HG03025 (cell line): ENCODE results near the gene LCLAT1.
"Not testable (repeated sequence)": the region's sequence is repeated elsewhere in the genome, so short reads cannot be mapped to it uniquely, and the experiment has no call there.

Experiments
- ATAC-seq: cut with Tn5 transposase; IDR thresholded peaks from one replicate; pipeline ENCODE4 v1.9.1; 2021; ENCODE audit warnings: mild to moderate bottlenecking, moderate library complexity; ENCODE audit not compliant: unreplicated experiment, low FRiP score

The LCLAT1 gene

DNA sequence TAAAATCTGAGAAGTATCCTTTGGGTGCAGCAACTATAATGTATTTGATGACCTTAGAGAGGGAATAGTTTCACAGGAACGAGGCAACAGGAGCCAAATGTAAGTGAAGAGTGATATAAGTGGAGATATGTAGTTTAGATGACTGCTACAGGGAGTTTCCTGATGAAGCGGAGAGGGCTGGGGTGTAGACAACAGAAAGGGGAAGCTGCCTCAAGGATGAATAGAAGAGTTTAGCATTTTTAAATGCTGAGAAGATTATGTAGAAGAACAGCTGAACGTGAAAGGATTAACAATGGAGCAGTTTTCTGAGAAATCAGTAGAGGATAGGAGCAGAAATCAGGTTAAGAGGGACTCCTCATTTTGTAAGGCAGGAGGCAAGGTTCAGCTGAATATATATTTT, 133.3 kb downstream of the LCLAT1 start:
- no peak for ATAC-seq

DNA sequence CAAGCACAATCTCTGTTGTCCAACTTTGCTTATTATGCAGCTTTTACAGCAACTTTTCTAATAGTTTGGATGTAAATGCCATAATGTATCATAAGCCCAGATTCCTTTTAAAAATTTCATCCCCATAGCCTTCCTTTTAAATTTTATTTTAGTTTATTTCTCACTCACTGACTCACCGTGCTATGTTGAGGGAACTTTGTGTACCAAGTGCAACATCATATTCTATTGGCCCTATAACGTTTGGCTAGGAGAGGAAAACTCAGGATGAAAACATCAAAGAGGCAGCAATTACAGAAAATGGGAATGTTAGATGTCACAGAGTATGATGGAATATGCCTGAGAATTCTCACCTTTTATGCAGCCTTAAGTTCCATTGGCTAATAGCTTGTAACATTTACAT, 135.5 kb downstream of the LCLAT1 start:
- no peak for ATAC-seq

DNA sequence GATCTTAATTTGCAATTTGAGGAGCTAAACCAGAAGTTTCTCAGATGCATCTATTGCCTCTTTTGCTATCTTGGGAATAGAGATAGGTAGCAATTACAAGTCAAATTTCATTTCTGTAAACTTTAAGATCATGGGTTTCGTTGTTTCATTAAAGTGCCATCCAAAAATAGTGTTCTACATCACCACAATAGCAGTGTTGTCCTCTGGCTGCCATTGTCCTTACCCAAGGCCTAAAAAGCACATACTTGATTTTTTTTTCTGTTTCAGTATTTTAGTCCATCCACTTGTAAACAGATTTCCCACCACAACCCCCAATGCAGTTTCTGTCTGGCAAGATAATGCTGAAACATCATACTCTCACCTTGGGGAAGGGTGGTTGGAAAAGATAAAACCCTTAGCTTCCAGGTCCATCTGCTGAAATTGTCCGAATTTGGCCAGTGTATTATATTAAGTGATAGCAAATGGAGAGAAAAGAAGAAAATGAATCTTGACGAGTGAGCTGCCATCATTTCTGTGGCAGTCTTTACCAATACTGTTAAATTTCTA, 136.2 kb downstream of the LCLAT1 start:
- no peak for ATAC-seq

DNA sequence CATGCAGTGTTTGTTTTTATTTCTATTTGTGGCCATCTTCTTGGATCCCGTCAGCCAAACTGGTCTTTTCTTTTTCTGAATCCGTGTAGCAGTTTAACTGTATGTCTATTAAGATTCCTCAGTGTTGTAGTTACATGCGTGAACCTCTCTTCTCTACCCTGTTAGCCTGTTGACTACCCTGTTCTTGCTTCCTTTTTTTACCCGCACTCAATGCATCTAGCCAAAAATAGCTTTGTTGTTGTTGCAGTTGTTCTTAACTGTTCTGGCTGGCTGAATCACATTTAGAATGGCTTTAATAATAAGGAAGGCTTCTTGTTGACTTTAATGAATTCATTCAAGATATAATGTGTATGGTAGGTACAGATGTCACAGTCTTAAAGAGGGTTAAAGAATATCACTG, 137.1 kb downstream of the LCLAT1 start:
- no peak for ATAC-seq

DNA sequence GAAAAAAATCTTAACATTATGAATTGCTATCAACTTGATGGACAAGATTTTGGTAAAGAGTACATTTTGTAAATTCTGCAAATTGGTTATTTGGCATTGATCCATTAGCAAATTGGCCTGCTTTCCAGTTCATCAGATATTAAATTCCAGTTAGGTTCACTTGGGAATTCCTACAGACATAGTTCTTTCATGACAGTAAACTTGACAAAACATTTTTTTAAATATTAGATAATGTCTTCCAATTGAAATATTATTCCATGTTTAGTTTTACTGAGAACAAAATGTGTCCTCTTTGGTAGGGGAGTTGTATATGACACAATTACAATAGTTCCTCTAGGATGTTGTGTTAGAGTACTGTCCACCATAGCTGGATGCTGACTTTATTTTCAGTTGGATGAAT, 141.9 kb downstream of the LCLAT1 start:
- no peak for ATAC-seq

DNA sequence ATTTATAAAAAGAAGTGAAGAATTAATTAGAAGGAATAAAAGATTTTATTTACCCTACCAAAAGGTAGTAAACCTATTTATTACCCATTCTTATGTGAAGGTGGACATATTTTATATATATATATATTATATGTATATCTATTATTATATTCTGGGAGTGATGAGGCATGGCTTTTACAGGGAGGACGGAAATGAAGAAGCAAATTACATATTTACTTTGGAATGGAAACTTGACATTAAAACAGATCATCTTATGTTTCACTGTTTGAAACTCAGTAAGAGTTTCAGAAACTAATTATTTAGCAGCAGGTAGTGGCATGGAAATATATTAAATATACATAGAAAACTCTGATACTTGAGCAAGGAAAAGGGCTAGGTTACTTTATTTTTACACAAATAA, 143.4 kb downstream of the LCLAT1 start:
- ATAC-seq, result no peak

DNA sequence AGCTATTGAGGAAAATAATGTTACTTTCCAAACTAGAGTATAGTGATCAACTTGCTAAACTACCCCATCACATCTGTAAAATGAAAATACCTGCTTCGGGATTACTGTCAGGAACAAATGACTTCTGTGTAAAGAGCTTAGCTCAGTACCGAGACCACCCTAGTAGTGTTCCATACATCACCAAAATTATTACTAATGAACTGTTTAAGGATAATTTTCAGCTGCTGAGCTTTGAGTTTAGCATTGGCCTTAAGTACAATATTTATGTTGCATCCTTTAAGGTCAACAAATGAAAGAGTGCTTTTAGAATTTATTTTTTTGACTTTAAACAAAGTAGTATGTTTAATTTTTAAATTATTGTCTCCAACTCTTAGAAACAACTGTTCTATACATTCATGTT, 144.1 kb downstream of the LCLAT1 start:
- ATAC-seq, result no peak

DNA sequence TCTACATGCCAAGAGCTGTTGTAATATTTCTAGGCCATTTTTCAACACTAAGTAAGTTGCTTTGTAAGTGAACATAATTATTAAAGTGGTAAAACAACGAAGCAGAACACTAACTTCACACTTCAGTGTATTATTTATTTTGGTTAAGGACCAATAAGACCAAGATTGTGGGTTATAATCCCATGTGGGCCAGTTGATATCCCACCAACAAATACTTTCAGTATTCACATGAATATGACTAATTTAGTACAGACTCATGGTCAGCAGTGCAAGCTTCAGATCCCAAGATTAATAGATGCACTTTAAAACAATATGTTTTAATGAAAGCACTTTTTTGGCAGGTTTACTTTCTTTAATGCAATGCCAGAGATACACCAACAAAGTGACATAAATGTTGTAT, 154.3 kb downstream of the LCLAT1 start:
- ATAC-seq, result no peak

DNA sequence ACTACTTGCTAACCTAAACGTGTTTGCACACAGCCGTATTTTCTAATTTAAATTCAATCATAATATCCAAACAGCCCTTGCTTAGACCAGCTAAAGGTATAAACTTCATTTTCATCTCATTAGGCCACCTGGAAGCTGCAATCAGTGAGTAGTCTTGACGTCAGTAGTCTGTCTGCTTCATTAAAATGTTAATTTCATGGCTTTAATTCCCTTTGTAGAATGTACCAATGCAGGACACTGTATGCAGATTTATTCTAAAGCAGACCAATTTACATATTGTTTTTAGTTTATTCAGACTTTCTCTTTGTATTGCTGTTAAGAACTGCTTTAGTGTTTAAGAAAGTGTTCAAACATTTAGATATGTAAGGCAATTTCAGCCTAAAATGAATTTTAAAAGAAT, 158.2 kb downstream of the LCLAT1 start:
- ATAC-seq, result no peak

DNA sequence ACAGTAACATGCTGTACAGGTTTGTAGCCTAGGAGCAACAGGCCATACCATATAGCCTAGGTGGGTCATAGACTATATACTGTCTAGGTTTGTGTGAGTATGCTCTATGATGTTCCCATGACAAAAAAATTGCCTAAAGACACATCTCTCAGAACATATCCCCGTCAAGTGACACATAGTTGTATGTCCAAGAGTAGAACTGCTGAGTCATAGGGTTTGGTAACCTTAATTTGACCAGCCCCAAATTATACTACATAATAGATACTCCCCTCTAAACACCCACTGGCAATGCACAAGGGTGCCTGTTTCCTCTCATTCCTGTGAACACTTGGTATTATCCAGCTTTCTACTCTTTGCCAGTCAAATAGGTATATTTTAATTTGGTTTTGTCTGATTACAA, 161.6 kb downstream of the LCLAT1 start:
- ATAC-seq, result no peak

DNA sequence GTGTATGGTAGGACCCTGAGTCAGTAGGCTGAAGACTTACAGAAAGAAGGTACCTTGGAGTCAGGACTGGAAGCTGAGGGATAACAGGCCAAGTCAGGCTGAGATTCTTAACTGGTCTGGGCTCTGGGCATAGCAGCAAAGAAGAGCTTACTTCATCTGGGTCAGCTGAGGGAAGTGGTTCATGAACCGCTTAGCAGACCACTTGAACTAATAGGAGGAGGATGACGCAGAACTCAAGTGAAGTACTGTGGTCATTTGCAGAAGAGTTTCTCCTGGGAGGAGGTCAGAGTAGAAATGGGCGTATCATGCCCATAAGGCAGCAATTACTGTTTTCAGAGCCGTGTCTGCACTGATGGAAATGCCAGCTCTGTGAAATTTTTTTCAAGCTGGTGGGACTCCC, 164.5 kb downstream of the LCLAT1 start:
- no peak for ATAC-seq

DNA sequence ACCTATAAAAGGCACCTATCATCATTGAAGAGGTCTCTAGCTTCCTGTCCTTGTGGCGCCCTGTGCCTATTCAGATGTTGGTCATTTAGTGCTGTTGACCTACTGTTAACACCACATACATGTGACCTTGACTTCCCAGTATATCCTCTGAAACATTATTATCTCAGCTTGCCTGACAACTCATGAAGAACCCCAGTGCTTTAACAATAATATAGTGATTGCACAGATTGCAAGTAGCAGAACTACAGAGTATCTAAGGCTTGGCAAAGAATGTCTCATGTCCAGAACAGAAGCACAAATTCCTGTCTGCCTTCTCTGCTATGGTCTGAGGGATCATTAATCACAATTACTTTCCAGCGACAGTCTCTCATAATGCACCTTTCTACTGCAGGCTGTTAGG, 165.3 kb downstream of the LCLAT1 start:
- ATAC-seq, result no peak

DNA sequence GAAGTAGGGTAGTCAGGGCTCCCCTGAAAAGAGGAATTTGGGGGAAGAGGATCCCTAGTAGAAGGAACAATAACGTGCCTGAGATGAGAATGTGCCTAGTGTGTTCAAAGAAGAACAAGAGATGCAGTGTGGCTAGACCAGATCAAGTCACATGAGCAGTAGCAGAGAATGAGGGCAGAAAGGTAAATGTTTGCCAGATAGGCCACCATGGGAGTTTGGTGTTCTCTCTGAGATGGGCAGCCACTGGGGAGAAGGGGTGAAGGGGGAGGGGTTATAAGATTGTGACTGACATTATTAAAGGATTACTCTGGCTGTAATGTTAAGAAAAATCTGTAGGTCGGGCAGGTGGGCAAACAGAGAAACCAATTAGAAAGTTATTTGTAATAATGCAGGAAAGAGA, 166.0 kb downstream of the LCLAT1 start:
- ATAC-seq, result no peak

DNA sequence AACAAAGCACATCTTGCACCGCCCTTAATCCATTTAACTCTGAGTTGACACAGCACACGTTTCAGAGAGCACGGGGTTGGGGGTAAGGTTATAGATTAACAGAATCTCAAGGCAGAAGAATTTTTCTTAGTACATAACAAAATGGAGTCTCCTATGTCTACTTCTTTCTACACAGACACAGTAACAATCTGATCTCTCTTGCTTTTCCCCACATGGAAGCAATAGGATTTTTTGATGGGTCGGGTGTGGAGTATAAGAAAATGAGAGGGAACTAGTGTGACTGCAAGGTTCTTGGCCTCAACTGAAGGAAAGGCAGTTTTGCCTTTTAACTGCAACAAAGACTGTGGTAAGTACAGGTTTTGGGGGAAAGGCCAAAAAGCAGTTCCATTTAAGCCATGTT, 167.2 kb downstream of the LCLAT1 start:
- not testable (repeated sequence) for ATAC-seq

DNA sequence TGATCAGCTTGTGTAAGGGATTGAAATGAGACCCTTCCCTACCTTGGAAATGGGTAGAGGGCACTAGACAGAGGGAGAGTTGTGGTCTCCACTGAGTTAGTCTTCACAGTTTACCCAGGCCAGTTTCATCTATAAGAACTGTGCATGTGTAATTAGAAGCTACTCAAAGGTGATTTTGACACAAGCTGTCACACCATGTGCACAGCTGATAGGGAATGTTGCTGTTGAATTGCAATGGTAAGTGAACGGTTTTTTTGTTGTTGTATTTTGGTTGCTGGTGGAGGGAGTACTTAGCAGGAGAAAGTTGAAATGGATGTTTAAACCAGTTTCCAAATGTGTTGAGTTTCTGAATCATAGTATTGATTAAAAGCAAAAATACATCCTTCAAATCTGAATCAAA, 168.9 kb downstream of the LCLAT1 start:
- no peak for ATAC-seq

DNA sequence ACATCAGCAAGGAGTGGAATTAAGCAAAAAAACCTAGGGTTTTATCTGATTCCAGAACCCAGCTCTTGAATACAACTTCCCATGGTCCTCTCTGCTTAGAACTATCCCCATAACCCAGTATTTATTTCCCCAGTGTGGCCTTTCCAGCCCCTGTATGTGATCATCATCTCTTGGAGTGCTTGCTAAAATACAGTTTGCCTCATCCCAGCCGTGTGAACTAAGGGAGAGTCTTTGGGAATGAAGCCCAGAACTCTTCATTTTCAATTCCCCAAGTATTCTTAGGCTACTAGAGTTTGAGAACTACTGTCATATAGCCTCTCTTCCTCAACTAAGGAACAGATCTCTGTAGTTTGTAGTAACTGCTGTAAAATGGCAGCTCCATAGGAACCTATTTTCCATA, 173.1 kb downstream of the LCLAT1 start:
- ATAC-seq, result no peak

DNA sequence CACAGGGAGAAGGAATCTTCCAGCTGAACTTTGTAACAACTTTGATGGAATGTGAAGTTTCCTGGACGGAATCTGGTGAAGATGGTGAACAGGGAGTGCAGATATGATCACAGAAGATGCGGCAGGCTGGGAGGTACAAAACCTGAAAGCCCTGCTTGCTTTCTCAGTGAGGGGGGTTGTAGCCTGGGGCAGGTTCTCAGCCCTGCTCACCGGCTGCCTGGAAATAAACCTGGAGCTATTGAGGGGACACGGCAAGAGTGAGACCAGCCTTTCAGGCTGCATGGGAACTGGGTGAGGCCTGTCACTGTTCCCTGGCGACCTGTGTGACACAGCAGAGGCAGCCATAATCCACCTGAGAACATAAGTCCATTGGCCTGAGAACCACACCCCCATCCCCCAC, 174.8 kb downstream of the LCLAT1 start:
- ATAC-seq, result no peak

DNA sequence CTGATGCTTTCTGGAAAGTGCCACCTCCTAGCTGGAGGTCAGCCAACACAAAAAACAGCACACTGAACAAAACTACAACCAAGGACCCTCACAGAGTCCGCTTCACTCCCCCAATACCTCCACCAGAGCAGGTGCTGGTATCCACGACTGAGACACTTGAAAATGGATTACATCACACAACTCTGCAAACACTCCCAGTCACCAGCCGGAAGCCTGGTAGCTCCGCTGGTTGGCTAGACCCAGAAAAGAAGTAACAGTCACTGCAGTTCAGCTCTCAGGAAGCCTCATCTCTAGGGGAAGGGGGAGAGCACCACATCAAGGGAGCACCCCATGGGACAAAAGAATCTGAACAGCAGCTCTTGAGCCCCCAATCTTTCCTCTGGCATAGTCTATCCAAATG, 175.4 kb downstream of the LCLAT1 start:
- no peak for ATAC-seq

DNA sequence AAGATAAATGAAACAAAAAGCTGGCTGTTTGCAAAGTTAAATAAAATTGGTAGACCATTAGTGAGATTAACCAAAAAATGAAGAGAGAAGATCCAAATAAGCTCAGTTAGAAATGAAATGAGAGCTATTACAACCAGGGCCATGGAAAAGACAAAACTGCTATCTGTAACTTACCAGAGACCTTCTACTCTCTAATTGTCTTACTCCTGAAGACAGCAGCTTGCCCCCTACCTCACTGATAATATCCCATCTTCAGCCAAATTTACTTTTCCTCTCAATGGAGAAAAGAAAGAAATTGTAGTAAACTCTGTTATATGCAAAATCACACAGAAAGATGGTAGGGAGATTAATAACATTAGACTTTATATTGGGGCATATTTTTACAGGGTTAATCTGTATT, 178.2 kb downstream of the LCLAT1 start:
- ATAC-seq, result no peak

DNA sequence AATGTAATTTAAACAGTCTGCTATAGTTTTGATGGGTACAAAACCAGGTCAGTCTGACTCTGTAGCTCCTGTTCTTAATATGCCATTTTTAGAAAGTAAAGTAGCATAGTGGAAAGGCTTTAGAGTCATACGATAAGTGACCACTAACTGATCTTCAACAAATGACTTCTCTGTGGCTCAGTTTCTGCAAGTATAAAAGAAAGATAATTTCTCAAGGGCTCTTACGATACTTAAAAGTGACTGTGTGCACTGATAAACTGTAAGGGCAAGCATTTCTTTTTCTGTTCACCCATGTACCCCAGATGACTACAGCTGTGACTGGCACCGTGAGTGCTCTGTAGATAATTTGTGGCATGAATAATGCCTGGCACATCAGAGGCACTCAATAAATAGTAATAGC, 178.7 kb downstream of the LCLAT1 start:
- ATAC-seq, result no peak

DNA sequence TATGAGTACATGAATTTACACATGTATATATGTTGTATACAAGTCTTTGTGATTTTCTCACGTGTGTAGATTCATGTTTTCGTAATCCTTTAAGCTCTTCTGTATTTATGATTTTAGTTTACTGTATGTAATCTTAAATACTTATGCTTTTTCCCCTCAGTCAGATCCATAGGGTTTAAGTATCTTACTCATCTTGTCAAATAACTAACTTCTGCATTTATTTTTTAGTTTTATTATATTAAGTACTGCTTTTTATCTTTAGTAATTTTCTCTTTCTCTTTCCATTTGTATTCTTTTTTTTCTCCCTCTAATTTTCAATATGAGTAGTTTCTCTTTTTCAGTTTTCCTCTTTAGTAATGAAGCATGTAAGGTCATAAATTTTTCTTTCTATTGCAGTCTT, 179.4 kb downstream of the LCLAT1 start:
- ATAC-seq, result no peak

DNA sequence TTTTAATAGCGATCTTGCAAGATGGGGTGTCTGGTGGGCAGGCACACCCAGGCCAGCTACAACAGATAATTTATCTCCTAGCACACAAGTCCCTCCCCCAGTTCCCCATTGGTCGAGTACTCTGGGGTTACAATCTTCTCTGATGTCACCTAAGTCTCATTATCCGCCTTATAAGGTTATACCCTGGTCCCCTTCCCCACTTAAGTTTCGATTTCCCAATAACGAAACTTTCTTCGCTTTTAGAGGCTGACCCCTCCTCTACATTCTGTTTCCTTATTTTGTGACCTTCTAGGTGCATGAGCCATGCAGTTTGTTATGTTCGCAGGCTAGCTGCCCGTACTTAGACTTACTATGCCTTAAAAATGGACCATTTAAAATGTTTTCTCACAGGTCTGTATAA, 180.1 kb downstream of the LCLAT1 start:
- ATAC-seq, result no peak

DNA sequence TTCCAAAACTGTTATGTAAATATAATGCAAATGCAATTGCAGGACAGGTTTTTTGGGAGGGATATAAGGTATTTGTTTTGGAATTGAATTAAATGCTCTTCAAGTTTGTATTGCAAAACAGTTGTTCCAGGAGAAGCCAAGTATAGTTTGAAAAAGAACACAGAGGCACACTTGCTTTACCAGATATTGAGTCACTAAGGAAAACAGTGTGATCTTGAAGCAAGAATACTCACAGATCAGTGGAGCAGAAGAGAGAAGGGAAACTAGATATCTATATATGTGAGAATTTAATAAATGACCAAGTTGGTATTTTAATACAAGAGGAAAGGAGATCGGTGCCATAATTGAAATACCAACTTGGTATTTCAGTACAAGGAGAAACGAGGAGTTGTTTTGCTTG, 181.3 kb downstream of the LCLAT1 start:
- ATAC-seq, result no peak
